ENCODE results near the gene MICAL3. TPM values are rescaled to one million over a fixed set of nuclear protein-coding genes. Genes with fewer than 3 reads are reported as not detected.

MICAL3 gene
- polyA plus RNA-seq, 3 donors: 0.23 to 0.84 TPM; not detected in 1

DNA sequence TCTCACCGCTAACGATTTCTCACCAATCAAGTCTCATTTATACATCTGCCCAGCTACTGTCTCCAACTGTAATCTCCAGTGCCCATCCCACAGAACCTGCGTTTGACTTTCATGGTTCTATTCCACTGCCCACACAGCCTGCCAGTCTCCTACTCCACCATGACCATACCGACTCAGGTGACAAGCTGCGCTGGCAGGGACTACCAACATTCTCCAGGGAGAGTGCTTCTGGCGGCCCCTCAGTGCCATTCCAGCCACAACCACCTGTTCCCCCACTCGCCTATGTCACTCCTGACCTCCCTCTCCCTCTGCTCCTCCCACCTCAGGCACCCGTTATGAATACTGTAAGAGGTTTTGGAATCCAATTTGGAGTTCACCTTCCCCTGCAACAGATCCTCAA lies 141.6 kb downstream of the MICAL3 start:
- Mint-ChIP-seq H3K27me3 (ENCODE audit: low read depth in 3 of 3) (peaks cover 0 to 1% (median 0%) of the 10 kb centered on the region in 3 donors), H3K27ac (no peak overlapping the region)

GRCh38 chr22:17882162-17882561 lies 142.2 kb downstream of the MICAL3 start:
- Histone ChIP-seq H3K79me2 (ENCODE audit: insufficient read depth, low read length) (no peaks in the 10 kb centered on the region), H3K36me3 (replicated peaks in 1 of 2; ENCODE audit: control insufficient read depth in 1 of 2, insufficient read depth in 2 of 2, low read length in 2 of 2) (no peaks in the 10 kb centered on the region), H3K27ac (ENCODE audit: low read depth in 1 of 2, low read length in 2 of 2) (no peak overlapping the region), H4K20me1 (ENCODE audit: insufficient read depth, low read length) (no peaks in the 10 kb centered on the region), H3K4me3 (replicated peaks in 1 of 3; ENCODE audit: low read depth in 2 of 3, low read length in 3 of 3) (no peak overlapping the region), H3K4me2 (replicated peaks; ENCODE audit: extremely low read depth, low read length, poor library complexity, severe bottlenecking) (no peak overlapping the region), H2AFZ (ENCODE audit: insufficient read depth, low read depth, low read length, poor library complexity, severe bottlenecking) (no peak overlapping the region), H3K27me3 (ENCODE audit: control insufficient read depth in 2 of 2, insufficient read depth in 2 of 2, low read length in 2 of 2) (no peaks in the 10 kb centered on the region), H3K4me1 (ENCODE audit: control insufficient read depth in 1 of 2, insufficient read depth in 2 of 2, low read length in 2 of 2) (no peaks in the 10 kb centered on the region), H3K9me3 (replicated peaks in 1 of 2; ENCODE audit: control insufficient read depth in 1 of 2, insufficient read depth in 1 of 2, low read length in 2 of 2) (no peaks in the 10 kb centered on the region), H3K9ac (ENCODE audit: insufficient read depth, low read length, poor library complexity, severe bottlenecking) (no peak overlapping the region)
- Mint-ChIP-seq H3K4me3 (no peak overlapping the region), H3K27me3 (ENCODE audit: low read depth in 3 of 3) (peaks cover 0 to 1% (median 0%) of the 10 kb centered on the region in 3 donors), H3K9me3 (no peaks in the 10 kb centered on the region), H3K27ac (no peak overlapping the region), H3K36me3 (peaks cover 0 to 6% of the 10 kb centered on the region in 2 donors), H3K4me1 (no peaks in the 10 kb centered on the region)
- no peak for DNase-seq
- TF ChIP-seq, protein P1, sequence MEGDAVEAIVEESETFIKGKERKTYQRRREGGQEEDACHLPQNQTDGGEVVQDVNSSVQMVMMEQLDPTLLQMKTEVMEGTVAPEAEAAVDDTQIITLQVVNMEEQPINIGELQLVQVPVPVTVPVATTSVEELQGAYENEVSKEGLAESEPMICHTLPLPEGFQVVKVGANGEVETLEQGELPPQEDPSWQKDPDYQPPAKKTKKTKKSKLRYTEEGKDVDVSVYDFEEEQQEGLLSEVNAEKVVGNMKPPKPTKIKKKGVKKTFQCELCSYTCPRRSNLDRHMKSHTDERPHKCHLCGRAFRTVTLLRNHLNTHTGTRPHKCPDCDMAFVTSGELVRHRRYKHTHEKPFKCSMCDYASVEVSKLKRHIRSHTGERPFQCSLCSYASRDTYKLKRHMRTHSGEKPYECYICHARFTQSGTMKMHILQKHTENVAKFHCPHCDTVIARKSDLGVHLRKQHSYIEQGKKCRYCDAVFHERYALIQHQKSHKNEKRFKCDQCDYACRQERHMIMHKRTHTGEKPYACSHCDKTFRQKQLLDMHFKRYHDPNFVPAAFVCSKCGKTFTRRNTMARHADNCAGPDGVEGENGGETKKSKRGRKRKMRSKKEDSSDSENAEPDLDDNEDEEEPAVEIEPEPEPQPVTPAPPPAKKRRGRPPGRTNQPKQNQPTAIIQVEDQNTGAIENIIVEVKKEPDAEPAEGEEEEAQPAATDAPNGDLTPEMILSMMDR (IDR thresholded peaks at IDR 0.05): no peak
- 91% methylated on average over 2 of the region's 2 CpGs for WGBS (ENCODE audit: insufficient coverage)
- intact Hi-C loops (cut with micrococcal nuclease): no loop called here

More for the DNA sequence above, 141.6 kb downstream of the MICAL3 start:
- no peaks in the 10 kb centered on the region for H3K79me2 ChIP-seq (ENCODE audit: insufficient read depth, low read length)
- no peaks in the 10 kb centered on the region for H4K20me1 ChIP-seq (ENCODE audit: insufficient read depth, low read length)
- Mint-ChIP-seq H3K4me3 (no peak overlapping the region), H3K9me3 (no peaks in the 10 kb centered on the region), H3K36me3 (peaks cover 0 to 6% of the 10 kb centered on the region in 2 donors), H3K4me1 (no peaks in the 10 kb centered on the region)
- 93% methylated on average over 5 of the region's 8 CpGs for WGBS (ENCODE audit: insufficient coverage)
- TF ChIP-seq, protein P1 (IDR thresholded peaks at IDR 0.05): no peak
- intact Hi-C loops (cut with micrococcal nuclease): no loop called here
- H2AFZ ChIP-seq (ENCODE audit: insufficient read depth, low read depth, low read length, poor library complexity, severe bottlenecking): no peak overlapping the region
- H3K4me3 ChIP-seq (replicated peaks in 1 of 3; ENCODE audit: low read depth in 2 of 3, low read length in 3 of 3): no peak overlapping the region
- no peak overlapping the region for H3K9ac ChIP-seq (ENCODE audit: insufficient read depth, low read length, poor library complexity, severe bottlenecking)
- no peak overlapping the region for H3K4me2 ChIP-seq (replicated peaks; ENCODE audit: extremely low read depth, low read length, poor library complexity, severe bottlenecking)
- H3K27ac ChIP-seq (ENCODE audit: low read depth in 1 of 2, low read length in 2 of 2): no peak overlapping the region
- no peak for DNase-seq
- H3K9me3 ChIP-seq (replicated peaks in 1 of 2; ENCODE audit: control insufficient read depth in 1 of 2, insufficient read depth in 1 of 2, low read length in 2 of 2): no peaks in the 10 kb centered on the region
- no peaks in the 10 kb centered on the region for H3K4me1 ChIP-seq (ENCODE audit: control insufficient read depth in 1 of 2, insufficient read depth in 2 of 2, low read length in 2 of 2)
- H3K36me3 ChIP-seq (replicated peaks in 1 of 2; ENCODE audit: control insufficient read depth in 1 of 2, insufficient read depth in 2 of 2, low read length in 2 of 2): no peaks in the 10 kb centered on the region
- H3K27me3 ChIP-seq (ENCODE audit: control insufficient read depth in 2 of 2, insufficient read depth in 2 of 2, low read length in 2 of 2): no peaks in the 10 kb centered on the region

Measured in CD14-positive monocyte (primary cell).